Keratinocyte (primary cell): ENCODE measurements around the gene ORC2. TPM values are rescaled to one million over a fixed set of nuclear protein-coding genes. Genes with fewer than 3 reads are reported as not detected.

Experiments used
- DNase-seq: peaks from one replicate; pipeline ENCODE4 v3.0.0-alpha.2; 2011; ENCODE audit warnings: low read depth, missing footprints, low spot score
- FAIRE-seq: peaks from 2 replicates; lab custom pipeline; 2011; peaks lifted over from hg19 to GRCh38; lab: Jason Lieb, UNC
- H2AFZ ChIP-seq: 2 replicates; pipeline ENCODE4 v1.6.0; 2012; ENCODE audit warnings: low read length, control low read depth, inconsistent platforms; ENCODE audit not compliant: control insufficient read depth
- H3K27ac ChIP-seq: 2 replicates; pipeline ENCODE4 v1.5.1; 2011; ENCODE audit warnings: low read length; ENCODE audit not compliant: control insufficient read depth, insufficient read depth
- H3K27me3 ChIP-seq: 3 replicates; pipeline ENCODE4 v1.6.0; 2011; ENCODE audit warnings: low read length; ENCODE audit not compliant: control insufficient read depth, insufficient read depth; ENCODE audit errors: extremely low read depth
- H3K36me3 ChIP-seq, 2 experiments: 2 replicates in 1 of 2; 3 replicates in 1 of 2; pipeline ENCODE4 v1.5.1; 2011; ENCODE audit warnings: low read length in 2 of 2, mild to moderate bottlenecking in 1 of 2; ENCODE audit not compliant: control insufficient read depth in 2 of 2, insufficient read depth in 2 of 2; ENCODE audit errors: extremely low read depth in 1 of 2
- H3K4me1 ChIP-seq: 3 replicates; pipeline ENCODE4 v1.5.1; 2011; ENCODE audit warnings: low read length; ENCODE audit not compliant: control insufficient read depth, insufficient read depth; ENCODE audit errors: extremely low read depth
- H3K4me2 ChIP-seq: 3 replicates; pipeline ENCODE4 v1.6.0; 2011; ENCODE audit warnings: low read depth, low read length; ENCODE audit not compliant: control insufficient read depth, insufficient read depth; ENCODE audit errors: extremely low read depth
- H3K4me3 ChIP-seq, 3 experiments: fragments of 200-600 bp in 1 of 3; sonication (generic) in 1 of 3; 2 replicates in 2 of 3; 3 replicates in 1 of 3; pipeline ENCODE4 v1.5.1; 2011 to 2016; ENCODE audit warnings: low read length in 3 of 3, mild to moderate bottlenecking in 3 of 3, control low read depth in 2 of 3, inconsistent platforms in 1 of 3, low read depth in 1 of 3, mixed read lengths in 1 of 3, mixed run types in 1 of 3, moderate library complexity in 1 of 3; ENCODE audit not compliant: control insufficient read depth in 2 of 3, insufficient read depth in 2 of 3; ENCODE audit errors: extremely low read depth in 1 of 3
- H3K79me2 ChIP-seq: 2 replicates; pipeline ENCODE4 v1.6.0; 2012; ENCODE audit warnings: low read length; ENCODE audit not compliant: control insufficient read depth, insufficient read depth
- H3K9ac ChIP-seq: 3 replicates; pipeline ENCODE4 v1.6.0; 2011; ENCODE audit warnings: low read length; ENCODE audit not compliant: control insufficient read depth, insufficient read depth; ENCODE audit errors: extremely low read depth
- H3K9me1 ChIP-seq: 3 replicates; pipeline ENCODE4 v1.6.0; 2011; ENCODE audit warnings: low read length; ENCODE audit not compliant: control insufficient read depth, insufficient read depth; ENCODE audit errors: extremely low read depth
- H3K9me3 ChIP-seq: 2 replicates; pipeline ENCODE4 v1.5.1; 2012; ENCODE audit warnings: low read depth, low read length; ENCODE audit not compliant: control insufficient read depth
- H4K20me1 ChIP-seq: 3 replicates; pipeline ENCODE4 v1.6.0; 2011; ENCODE audit warnings: low read length; ENCODE audit not compliant: control insufficient read depth, insufficient read depth; ENCODE audit errors: extremely low read depth
- CTCF ChIP-seq, 3 experiments: IDR thresholded peaks in 1 of 3; conservative IDR thresholded peaks in 1 of 3; optimal IDR thresholded peaks in 1 of 3; 2 replicates in 2 of 3; 3 replicates in 1 of 3; pipeline versions ENCODE3 to v1.5.1; 2011; ENCODE audit warnings: low read length in 3 of 3, mild to moderate bottlenecking in 3 of 3, moderate library complexity in 2 of 3, control low read depth in 1 of 3, inconsistent platforms in 1 of 3; ENCODE audit not compliant: insufficient read depth in 2 of 3; ENCODE audit errors: extremely low read depth in 1 of 3
- EZH2 ChIP-seq: IDR thresholded peaks from one replicate; pipeline ENCODE4 v1.6.1; 2012; ENCODE audit warnings: inconsistent platforms, mild to moderate bottlenecking, low read length, moderate library complexity
- dilution Hi-C: fragments of 300-500 bp; cut with MboI; formaldehyde crosslinking; loops from one replicate; pipeline ENCODE4 v1.7.0; 2020; ENCODE audit warnings: low sequenced_read_pairs; ENCODE audit not compliant: extremely low pct_ligation_motif_present
- polyA plus RNA-seq, 5 experiments: library from polyadenylated mRNA; depleted of rRNA in 3 of 5; stranded (reverse) in 3 of 5; stranded (forward) in 1 of 5; unstranded in 1 of 5; fragments of >200 nt; gene quantifications; 1 replicate in 1 of 5; 2 replicates in 3 of 5; 3 replicates in 1 of 5; pipeline versions ENCODE4 v1.2.1 to v1.2.3, GENCODE V29; 2011 to 2012; ENCODE audit warnings: missing spikeins in 2 of 5, low read depth in 1 of 5, low replicate concordance in 1 of 5

Gene ORC2
- polyA plus RNA-seq, 1 donor (not counting 4 experiments of a cell fraction or from before 2014, with no cell fraction given) = 13.5 TPM

GRCh38 chr2:200863782-200864175, 99.7 kb downstream of the ORC2 start:
- H3K9ac ChIP-seq = peak overlapping the region; percentile 98
- no peaks in the 10 kb centered on the region for H3K27me3 ChIP-seq
- H4K20me1 ChIP-seq = no peaks in the 10 kb centered on the region
- H3K27ac ChIP-seq = peak overlapping the region; percentile 96
- H3K4me3 ChIP-seq = peak overlapping the region; percentile 79 to 92 (median 89)
- H2AFZ ChIP-seq = peak overlapping the region; percentile 29
- H3K79me2 ChIP-seq = peaks cover 57% of the 10 kb centered on the region
- H3K9me1 ChIP-seq = no peaks in the 10 kb centered on the region
- H3K36me3 ChIP-seq = peaks cover 4 to 19% of the 10 kb centered on the region in 2 experiments
- no peak for DNase-seq
- H3K4me2 ChIP-seq = peak overlapping the region; percentile 84
- no peaks in the 10 kb centered on the region for H3K9me3 ChIP-seq
- dilution Hi-C loops = no loop called here
- H3K4me1 ChIP-seq = peaks cover 23% of the 10 kb centered on the region
- peak; percentile 5 for FAIRE-seq
- TF ChIP-seq CTCF (optimal IDR thresholded peaks at IDR 0.05 in 1 of 3, IDR thresholded peaks at IDR 0.05 in 1 of 3, conservative IDR thresholded peaks at IDR 0.05 in 1 of 3; ENCODE audit: extremely low read depth in 1 of 3, insufficient read depth in 2 of 3, low read length in 3 of 3) (no peak), EZH2 (no peak)

- peaks cover 23% of the 10 kb centered on the region for H3K4me1 ChIP-seq
- FAIRE-seq = no peak
Measured at GRCh38 chr2:200862532-200863000, 100.9 kb downstream of the ORC2 start.

More at GRCh38 chr2:200862532-200863000, 100.9 kb downstream of the ORC2 start:
- Histone ChIP-seq H3K27ac (peak overlapping the region; percentile 96), H3K27me3 (no peaks in the 10 kb centered on the region), H3K4me2 (peak overlapping the region; percentile 84), H2AFZ (no peak overlapping the region), H3K9me3 (no peaks in the 10 kb centered on the region), H3K9me1 (no peaks in the 10 kb centered on the region), H3K79me2 (peaks cover 68% of the 10 kb centered on the region), H3K36me3 (peaks cover 8 to 28% of the 10 kb centered on the region in 2 experiments), H3K9ac (peak overlapping the region; percentile 98), H3K4me3 (peak overlapping the region; percentile 79 to 92 (median 89)), H4K20me1 (no peaks in the 10 kb centered on the region)
- no peak for DNase-seq
- dilution Hi-C loops = no loop called here
- TF ChIP-seq EZH2 (no peak), CTCF (optimal IDR thresholded peaks at IDR 0.05 in 1 of 3, IDR thresholded peaks at IDR 0.05 in 1 of 3, conservative IDR thresholded peaks at IDR 0.05 in 1 of 3; ENCODE audit: extremely low read depth in 1 of 3, insufficient read depth in 2 of 3, low read length in 3 of 3) (no peak)
